ENCODE results near the gene RELT.

RELT gene

GRCh38 chr11:73376160-73376802 is at the start of gene RELT:
TSS of gene RELT (plus strand) at chr11:73376399. CDS start at chr11:73389137, 12,738 bp downstream.
- peak; percentile 53 to 78 for DNase-seq

- DNase-seq: no peak
Observed at GRCh38 chr11:73326929-73327811, 49.0 kb upstream of the RELT start.

- DNase-seq: no peak
Observed at GRCh38 chr11:73327812-73328364, 48.3 kb upstream of the RELT start.

GRCh38 chr11:73330569-73331093 is 45.6 kb upstream of the RELT start:
- no peak for DNase-seq

GRCh38 chr11:73331138-73331916 is 44.9 kb upstream of the RELT start:
- no peak for DNase-seq

GRCh38 chr11:73333173-73333572 is 43.0 kb upstream of the RELT start:
- DNase-seq: no peak

- no peak for DNase-seq
Observed at GRCh38 chr11:73333640-73334383, 42.4 kb upstream of the RELT start.

- peak in 1 of 2 experiments; percentile 36 for DNase-seq
Observed at GRCh38 chr11:73334384-73335203, 41.6 kb upstream of the RELT start.

- peak; percentile 64 to 80 for DNase-seq
Observed at GRCh38 chr11:73335204-73335923, 40.8 kb upstream of the RELT start.

- DNase-seq: no peak
Observed at GRCh38 chr11:73337846-73338245, 38.4 kb upstream of the RELT start.

GRCh38 chr11:73338279-73338678 is 37.9 kb upstream of the RELT start:
- DNase-seq: no peak

- no peak for DNase-seq
Observed at GRCh38 chr11:73340164-73340563, 36.0 kb upstream of the RELT start.

GRCh38 chr11:73342633-73343032 is 33.6 kb upstream of the RELT start:
- DNase-seq: peak in 1 of 2 experiments; percentile 29

- no peak for DNase-seq
Observed at GRCh38 chr11:73343076-73343873, 32.9 kb upstream of the RELT start.

- peak in 1 of 2 experiments; percentile 32 for DNase-seq
Observed at GRCh38 chr11:73344191-73344607, 32.0 kb upstream of the RELT start.

GRCh38 chr11:73345481-73346160 is 30.6 kb upstream of the RELT start:
- DNase-seq: no peak

GRCh38 chr11:73346186-73346935 is 29.8 kb upstream of the RELT start:
- DNase-seq: no peak

- no peak for DNase-seq
Observed at GRCh38 chr11:73347067-73347466, 29.1 kb upstream of the RELT start.
